Retinal pigment epithelial cell (primary cell): Measurements from ENCODE around the gene SLC8A2.

Experiments used
- DNase-seq: peaks from one replicate; pipeline ENCODE4 v3.0.0-alpha.2; 2010; ENCODE audit warnings: low read depth
- H3K4me3 ChIP-seq: 2 replicates; pipeline ENCODE4 v1.5.1; 2011; ENCODE audit warnings: mild to moderate bottlenecking, low read length, control low read depth, moderate library complexity
- TF ChIP-seq, protein P1 (sequence below): conservative IDR thresholded peaks from 2 replicates; pipeline ENCODE4 v1.5.1; 2011; ENCODE audit warnings: low read depth, low read length, control low read depth, inconsistent platforms

The SLC8A2 gene

GRCh38 chr19:47509973-47510372 is 38.3 kb upstream of the SLC8A2 start:
- H3K4me3 ChIP-seq = no peak overlapping the region
- DNase-seq = no peak
- TF ChIP-seq, protein P1, sequence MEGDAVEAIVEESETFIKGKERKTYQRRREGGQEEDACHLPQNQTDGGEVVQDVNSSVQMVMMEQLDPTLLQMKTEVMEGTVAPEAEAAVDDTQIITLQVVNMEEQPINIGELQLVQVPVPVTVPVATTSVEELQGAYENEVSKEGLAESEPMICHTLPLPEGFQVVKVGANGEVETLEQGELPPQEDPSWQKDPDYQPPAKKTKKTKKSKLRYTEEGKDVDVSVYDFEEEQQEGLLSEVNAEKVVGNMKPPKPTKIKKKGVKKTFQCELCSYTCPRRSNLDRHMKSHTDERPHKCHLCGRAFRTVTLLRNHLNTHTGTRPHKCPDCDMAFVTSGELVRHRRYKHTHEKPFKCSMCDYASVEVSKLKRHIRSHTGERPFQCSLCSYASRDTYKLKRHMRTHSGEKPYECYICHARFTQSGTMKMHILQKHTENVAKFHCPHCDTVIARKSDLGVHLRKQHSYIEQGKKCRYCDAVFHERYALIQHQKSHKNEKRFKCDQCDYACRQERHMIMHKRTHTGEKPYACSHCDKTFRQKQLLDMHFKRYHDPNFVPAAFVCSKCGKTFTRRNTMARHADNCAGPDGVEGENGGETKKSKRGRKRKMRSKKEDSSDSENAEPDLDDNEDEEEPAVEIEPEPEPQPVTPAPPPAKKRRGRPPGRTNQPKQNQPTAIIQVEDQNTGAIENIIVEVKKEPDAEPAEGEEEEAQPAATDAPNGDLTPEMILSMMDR = no peak

- H3K4me3 ChIP-seq = no peak overlapping the region
- TF ChIP-seq, protein P1 = no peak
- DNase-seq = no peak
Observed at GRCh38 chr19:47509170-47509847, 37.6 kb upstream of the SLC8A2 start.

- DNase-seq = no peak
- H3K4me3 ChIP-seq = no peak overlapping the region
- TF ChIP-seq, protein P1 = no peak
Observed at GRCh38 chr19:47508721-47509120, 37.0 kb upstream of the SLC8A2 start.

- TF ChIP-seq, protein P1 = no peak
- no peak for DNase-seq
- no peak overlapping the region for H3K4me3 ChIP-seq
Observed at GRCh38 chr19:47507924-47508553, 36.3 kb upstream of the SLC8A2 start.

GRCh38 chr19:47507012-47507411 is 35.3 kb upstream of the SLC8A2 start:
- no peak overlapping the region for H3K4me3 ChIP-seq
- TF ChIP-seq, protein P1 = no peak
- no peak for DNase-seq

- H3K4me3 ChIP-seq = no peak overlapping the region
- TF ChIP-seq, protein P1 = no peak
- DNase-seq = no peak
Observed at GRCh38 chr19:47506459-47506858, 34.8 kb upstream of the SLC8A2 start.

DNA sequence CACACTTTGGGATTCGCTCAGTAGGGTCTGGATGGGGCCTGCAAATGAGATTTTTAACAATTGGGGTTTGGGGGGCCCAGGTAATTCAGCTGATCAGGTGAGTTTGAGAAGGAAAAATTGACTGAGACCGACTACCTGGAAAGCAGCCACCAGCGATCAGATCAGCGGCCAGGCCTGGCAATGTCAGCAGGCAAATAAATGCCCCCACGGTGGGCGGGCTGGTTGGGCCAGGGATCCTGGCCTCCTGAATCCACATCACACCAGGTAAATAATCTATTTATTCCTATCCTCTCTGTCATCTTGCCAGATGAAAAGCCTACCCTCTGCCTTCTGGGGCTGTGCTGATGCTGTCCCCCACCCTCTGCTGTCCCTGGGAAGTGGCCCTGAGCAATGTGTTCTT is 33.8 kb upstream of the SLC8A2 start:
- no peak overlapping the region for H3K4me3 ChIP-seq
- TF ChIP-seq, protein P1 = no peak
- DNase-seq = no peak
